HepG2 (cell line): Measurements from ENCODE around the gene TUBB3. TPM values are rescaled to one million over a fixed set of nuclear protein-coding genes. Genes with fewer than 3 reads are reported as not detected.
A peak's percentile ranks its signal among the peaks of the same experiment; 100 is the strongest.

ENCODE experiments used
- ADNP ChIP-seq: sonication (generic); formaldehyde crosslinking; IDR thresholded peaks from 2 replicates; pipeline ENCODE4 v1.4.0; 2020; ENCODE audit warnings: missing genetic modification reagents
- BRCA1 ChIP-seq: sonication (generic); formaldehyde crosslinking; IDR thresholded peaks from 2 replicates; pipeline ENCODE4 v1.4.0; 2020; ENCODE audit warnings: missing genetic modification reagents
- CREB1 ChIP-seq, 2 experiments: fragments of 450-650 bp in 1 of 2; IDR thresholded peaks; 2 replicates each; pipeline ENCODE4 v1.6.1; 2016 to 2017; ENCODE audit warnings: control low read depth in 1 of 2, mild to moderate bottlenecking in 1 of 2, missing compliant biosample characterization in 1 of 2, missing genetic modification characterization in 1 of 2
- HDAC2 ChIP-seq: sonication (generic); formaldehyde crosslinking; IDR thresholded peaks from 2 replicates; pipeline ENCODE4 v1.4.0; 2020; ENCODE audit warnings: missing genetic modification reagents
- HOXA3 ChIP-seq: sonication (generic); formaldehyde crosslinking; IDR thresholded peaks from 2 replicates; pipeline ENCODE4 v1.5.0; 2020; ENCODE audit warnings: missing genetic modification reagents
- KDM3A ChIP-seq: IDR thresholded peaks from 2 replicates; pipeline ENCODE4 v1.6.1; 2018; ENCODE audit warnings: low read depth, missing compliant biosample characterization
- MAFK ChIP-seq, 2 experiments: IDR thresholded peaks in 1 of 2; conservative IDR thresholded peaks in 1 of 2; 2 replicates each; pipeline ENCODE4 v1.6.1; 2011; ENCODE audit warnings: improper control_type of control experiment in 2 of 2, low read length in 2 of 2
- MYPOP ChIP-seq: sonication (generic); formaldehyde crosslinking; IDR thresholded peaks from 2 replicates; pipeline ENCODE4 v1.8.1; 2023; ENCODE audit warnings: mild to moderate bottlenecking, moderate library complexity, missing genetic modification reagents
- NCOR1 ChIP-seq: fragments of 200-600 bp; sonication (generic); IDR thresholded peaks from 2 replicates; pipeline ENCODE4 v1.7.0; 2017; ENCODE audit warnings: antibody characterized with exemption, low read length, borderline replicate concordance
- PRPF4 ChIP-seq: fragments of 200-400 bp; formaldehyde crosslinking; IDR thresholded peaks from 2 replicates; pipeline ENCODE4 v1.6.1; 2016; ENCODE audit warnings: low read length, low read depth; ENCODE audit not compliant: poor library complexity, severe bottlenecking
- REXO4 ChIP-seq: sonication (generic); formaldehyde crosslinking; IDR thresholded peaks from 2 replicates; pipeline ENCODE4 v1.8.0; 2022; ENCODE audit warnings: missing genetic modification reagents, mild to moderate bottlenecking, borderline replicate concordance
- SP4 ChIP-seq: sonication (generic); formaldehyde crosslinking; IDR thresholded peaks from 2 replicates; pipeline ENCODE4 v1.8.1; 2023; ENCODE audit warnings: mild to moderate bottlenecking, missing genetic modification reagents
- TEAD2 ChIP-seq: sonication (generic); formaldehyde crosslinking; IDR thresholded peaks from 2 replicates; pipeline ENCODE4 v1.9.0; 2021; ENCODE audit warnings: missing genetic modification reagents
- THAP9 ChIP-seq: sonication (generic); formaldehyde crosslinking; IDR thresholded peaks from 2 replicates; pipeline ENCODE4; 2020; ENCODE audit warnings: missing genetic modification reagents, mild to moderate bottlenecking, borderline replicate concordance
- ZNF234 ChIP-seq: sonication (generic); formaldehyde crosslinking; conservative IDR thresholded peaks from 2 replicates; pipeline ENCODE4 v1.5.1; 2020; ENCODE audit warnings: mild to moderate bottlenecking, missing genetic modification reagents
- ZNF280D ChIP-seq: sonication (generic); formaldehyde crosslinking; IDR thresholded peaks from 2 replicates; pipeline ENCODE4 v1.5.1; 2020; ENCODE audit warnings: mild to moderate bottlenecking, missing genetic modification reagents
- ZNF331 ChIP-seq: sonication (generic); formaldehyde crosslinking; IDR thresholded peaks from 2 replicates; pipeline ENCODE4 v1.4.0; 2020; ENCODE audit warnings: missing genetic modification reagents
- ZNF501 ChIP-seq: sonication (generic); formaldehyde crosslinking; IDR thresholded peaks from 2 replicates; pipeline ENCODE4 v1.5.1; 2020; ENCODE audit warnings: mild to moderate bottlenecking, moderate library complexity, missing genetic modification reagents
- ZNF512B ChIP-seq: sonication (generic); formaldehyde crosslinking; IDR thresholded peaks from 2 replicates; pipeline ENCODE4 v1.5.1; 2020; ENCODE audit warnings: missing genetic modification reagents, mild to moderate bottlenecking, borderline replicate concordance
- ZSCAN25 ChIP-seq: sonication (generic); formaldehyde crosslinking; IDR thresholded peaks from 2 replicates; pipeline ENCODE4 v1.8.0; 2022; ENCODE audit warnings: mild to moderate bottlenecking, missing genetic modification reagents
- polyA plus RNA-seq, 8 experiments: library from polyadenylated mRNA; depleted of rRNA in 3 of 8; stranded (reverse) in 7 of 8; unstranded in 1 of 8; fragments of >200 nt; fragmentation: Illumina TruSeq in 4 of 8; extraction: Trizol in 4 of 8; gene quantifications; 2 replicates each; pipeline versions ENCODE4 v1.2.1 to v1.2.3, GENCODE V29; 2011 to 2016; ENCODE audit warnings: low read depth in 4 of 8, missing spikeins in 1 of 8, mixed read lengths in 1 of 8; ENCODE audit not compliant: insufficient read depth in 1 of 8
- total RNA-seq, 5 experiments: library from RNA; depleted of rRNA; stranded (reverse); fragments of >200 nt; fragmentation: Illumina TruSeq; extraction: Trizol; gene quantifications; 2 replicates each; pipeline ENCODE4 v1.2.3, GENCODE V29; 2016; ENCODE audit warnings: low read depth in 1 of 5

The TUBB3 gene
- total and polyA plus RNA-seq, 2 of the 13 experiments (the other 11 are each of a cell fraction or from before 2014, with no cell fraction given): 110 to 185 TPM

- TF ChIP-seq THAP9 (CRISPR knock-in tag) (peak; percentile 95), MAFK (conservative IDR thresholded peaks at IDR 0.05 in 1 of 2, IDR thresholded peaks at IDR 0.05 in 1 of 2; ENCODE audit: low read length in 2 of 2) (no peak), HDAC2 (CRISPR knock-in tag) (peak; percentile 98), ZNF331 (peak; percentile 98), ADNP (CRISPR knock-in tag) (peak; percentile 78), SP4 (CRISPR knock-in tag) (peak; percentile 75), TEAD2 (CRISPR knock-in tag) (peak; percentile 94), BRCA1 (CRISPR knock-in tag) (peak; percentile 96; the same call in 1 of the 2 replicates), ZNF280D (CRISPR knock-in tag) (peak; percentile 97), ZNF512B (CRISPR knock-in tag) (peak; percentile 98), KDM3A (CRISPR knock-in tag) (peak; percentile 98), ZNF234 (CRISPR knock-in tag) (peak; percentile 89), ZSCAN25 (CRISPR knock-in tag) (peak; percentile 95), HOXA3 (CRISPR knock-in tag) (peak; percentile 98), NCOR1 (peak; percentile 11; the same call in 1 of the 2 replicates), MYPOP (CRISPR knock-in tag) (peak; percentile 97), CREB1 (IDR thresholded peaks at IDR 0.05) (no peak), CREB1 (CRISPR knock-in tag; IDR thresholded peaks at IDR 0.05) (no peak), ZNF501 (CRISPR knock-in tag) (peak; percentile 89; the same call in 1 of the 2 replicates), REXO4 (CRISPR knock-in tag) (no peak), PRPF4 (peak; percentile 69)
Measured at GRCh38 chr16:89917773-89918452, 5.2 kb upstream of the TUBB3 start (continued).
